ENCODE results near the gene PGAM1. TPM values are rescaled to one million over a fixed set of nuclear protein-coding genes. Genes with fewer than 3 reads are reported as not detected.

Gene PGAM1
- 1,000 to 10,000 TPM; 1,193 to 1,205 TPM for total RNA-seq

- DNase-seq (peak; percentile 93), ATAC-seq (peak; percentile 73)
- ChIA-PET CTCF (interaction anchor here (3.2 to 4.3 kb wide), 2 partner anchors 12 to 16 kb away, joined by 17 to 108 read pairs; no protein-coding TSS in a partner anchor), POLR2A (interaction anchor here (0.8 to 6.9 kb wide), 6 partner anchors 12 to 25 kb away, joined by 3 to 79 read pairs (median 10); partner anchors contain the start of gene RRP12)
- Mint-ChIP-seq H3K4me1 (ENCODE audit: low read depth) (peaks cover 43% of the 10 kb centered on the region), H3K36me3 (ENCODE audit: low read depth) (peaks cover 59% of the 10 kb centered on the region), H3K4me3 (peak within 1 kb of the TSS; percentile 96), H3K27ac (peak within 1 kb of the TSS; percentile 99), H3K9me3 (no peaks in the 10 kb centered on the region), H3K27me3 (peaks cover 2% of the 10 kb centered on the region)
- peak; percentile 55 for TF ChIP-seq CTCF (IDR thresholded peaks at IDR 0.05)
- intact Hi-C loops (cut with micrococcal nuclease): no loop called here
Measured at GRCh38 chr10:97425964-97426775, at the start of gene PGAM1. TSS of gene PGAM1 (plus strand) at chr10:97426191. CDS start at chr10:97426308, 117 bp downstream.

- intact Hi-C loops (cut with micrococcal nuclease): no loop called here
- no peak for ATAC-seq
- ChIA-PET CTCF (no interaction called here), POLR2A (no interaction called here)
- no peak for TF ChIP-seq CTCF (IDR thresholded peaks at IDR 0.05)
- H3K36me3 Mint-ChIP-seq (ENCODE audit: low read depth): peaks cover 32% of the 10 kb centered on the region
- H3K9me3 Mint-ChIP-seq: no peaks in the 10 kb centered on the region
- H3K4me3 Mint-ChIP-seq: no peak overlapping the region
- H3K27ac Mint-ChIP-seq: no peak overlapping the region
- no peak for DNase-seq
- H3K4me1 Mint-ChIP-seq (ENCODE audit: low read depth): no peaks in the 10 kb centered on the region
- H3K27me3 Mint-ChIP-seq: no peaks in the 10 kb centered on the region
Measured at GRCh38 chr10:97376413-97376812, 49.6 kb upstream of the PGAM1 start.

DNA sequence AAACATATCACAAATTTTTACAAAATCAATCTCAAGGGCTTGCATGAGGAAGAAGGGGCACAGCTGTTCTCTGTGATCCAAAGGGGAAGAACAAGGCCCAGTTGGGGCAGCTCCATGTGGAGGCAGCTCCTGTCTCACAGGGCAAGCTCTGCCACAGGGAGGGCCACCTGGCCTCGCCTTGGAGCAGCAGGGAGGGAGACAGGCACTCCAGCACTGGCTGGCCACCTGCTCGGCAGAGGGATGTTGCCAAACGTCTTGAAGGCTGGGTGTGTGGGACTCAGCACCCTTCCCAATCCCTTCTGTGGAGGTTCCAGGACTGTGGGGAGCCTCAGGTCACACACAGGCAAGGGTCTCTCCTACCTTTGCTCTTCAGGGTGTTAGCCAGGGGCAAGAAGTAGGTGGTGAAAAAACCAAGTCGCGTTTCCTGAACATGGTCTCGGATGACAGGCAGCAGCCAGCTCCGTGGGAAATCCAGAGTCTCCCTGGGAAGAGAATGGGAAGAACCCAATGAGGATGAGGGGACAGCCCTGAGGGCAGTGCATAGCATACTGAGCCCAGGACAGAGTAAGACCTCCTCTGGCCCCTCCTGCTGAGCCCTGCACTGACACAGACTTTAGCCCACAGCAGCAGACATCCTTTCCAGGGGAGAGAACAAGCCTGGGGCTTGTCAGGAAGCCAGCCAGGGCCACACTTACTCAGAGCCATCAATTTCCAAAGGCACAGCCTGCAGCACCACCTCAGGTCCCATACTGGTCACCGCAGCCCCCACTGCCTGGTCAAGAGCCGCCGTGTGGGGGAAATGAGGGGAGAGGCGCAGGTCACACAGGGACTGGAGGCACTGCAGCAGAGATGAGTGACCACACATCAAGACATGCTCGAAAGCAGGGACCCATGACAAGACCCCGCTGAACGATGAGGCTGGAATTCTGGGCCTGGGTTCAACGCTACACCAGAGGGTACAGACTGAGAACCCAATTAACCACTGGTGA lies 46.8 kb upstream of the PGAM1 start:
- Mint-ChIP-seq H3K27ac (no peak overlapping the region), H3K36me3 (ENCODE audit: low read depth) (peaks cover 24% of the 10 kb centered on the region)
- POLR2A ChIA-PET: no interaction called here

DNA sequence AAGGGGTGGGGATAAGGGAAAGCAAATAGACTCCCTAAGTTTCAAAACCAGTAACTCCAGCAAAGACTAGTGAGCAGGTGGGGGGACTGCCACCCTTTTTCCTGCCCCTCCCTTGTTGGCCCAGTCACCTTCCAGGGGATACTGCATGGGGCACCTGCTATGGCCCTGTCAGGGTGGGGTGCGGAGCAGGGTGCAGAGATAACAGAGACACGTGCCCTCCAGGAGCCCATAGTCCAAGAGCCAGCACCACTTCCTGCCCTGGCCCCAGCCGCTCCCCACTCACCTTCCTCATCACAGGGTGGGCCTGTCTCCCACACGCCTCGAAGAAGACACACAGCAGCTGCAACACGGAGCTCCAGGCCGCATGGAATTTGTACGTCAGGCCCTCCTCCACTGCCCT lies 45.5 kb upstream of the PGAM1 start:
- no peak for TF ChIP-seq CTCF (IDR thresholded peaks at IDR 0.05)
- DNase-seq (no peak), ATAC-seq (no peak)
- Mint-ChIP-seq H3K4me1 (ENCODE audit: low read depth) (no peaks in the 10 kb centered on the region), H3K4me3 (no peak overlapping the region), H3K36me3 (ENCODE audit: low read depth) (peaks cover 24% of the 10 kb centered on the region), H3K27ac (no peak overlapping the region), H3K9me3 (no peaks in the 10 kb centered on the region), H3K27me3 (no peaks in the 10 kb centered on the region)
- POLR2A ChIA-PET: no interaction called here
- intact Hi-C loops (cut with micrococcal nuclease): no loop called here
- CTCF ChIA-PET: no interaction called here

More for the DNA sequence above, 46.8 kb upstream of the PGAM1 start:
- no peak overlapping the region for H3K4me3 Mint-ChIP-seq
- no peak for TF ChIP-seq CTCF (IDR thresholded peaks at IDR 0.05)
- intact Hi-C loops (cut with micrococcal nuclease): no loop called here
- ATAC-seq: no peak
- no peaks in the 10 kb centered on the region for H3K27me3 Mint-ChIP-seq
- no peak for DNase-seq
- H3K4me1 Mint-ChIP-seq (ENCODE audit: low read depth): no peaks in the 10 kb centered on the region
- H3K9me3 Mint-ChIP-seq: no peaks in the 10 kb centered on the region
- CTCF ChIA-PET: no interaction called here
